Ecto neural progenitor cell (in vitro differentiated cells): ENCODE results near the gene ARHGAP33.
A peak's percentile ranks its signal among the peaks of the same experiment; 100 is the strongest.

Experiments
- DNase-seq: peaks from one replicate; pipeline ENCODE4 v3.0.0-alpha.2; 2018; ENCODE audit warnings: low spot score

ARHGAP33 gene

DNA sequence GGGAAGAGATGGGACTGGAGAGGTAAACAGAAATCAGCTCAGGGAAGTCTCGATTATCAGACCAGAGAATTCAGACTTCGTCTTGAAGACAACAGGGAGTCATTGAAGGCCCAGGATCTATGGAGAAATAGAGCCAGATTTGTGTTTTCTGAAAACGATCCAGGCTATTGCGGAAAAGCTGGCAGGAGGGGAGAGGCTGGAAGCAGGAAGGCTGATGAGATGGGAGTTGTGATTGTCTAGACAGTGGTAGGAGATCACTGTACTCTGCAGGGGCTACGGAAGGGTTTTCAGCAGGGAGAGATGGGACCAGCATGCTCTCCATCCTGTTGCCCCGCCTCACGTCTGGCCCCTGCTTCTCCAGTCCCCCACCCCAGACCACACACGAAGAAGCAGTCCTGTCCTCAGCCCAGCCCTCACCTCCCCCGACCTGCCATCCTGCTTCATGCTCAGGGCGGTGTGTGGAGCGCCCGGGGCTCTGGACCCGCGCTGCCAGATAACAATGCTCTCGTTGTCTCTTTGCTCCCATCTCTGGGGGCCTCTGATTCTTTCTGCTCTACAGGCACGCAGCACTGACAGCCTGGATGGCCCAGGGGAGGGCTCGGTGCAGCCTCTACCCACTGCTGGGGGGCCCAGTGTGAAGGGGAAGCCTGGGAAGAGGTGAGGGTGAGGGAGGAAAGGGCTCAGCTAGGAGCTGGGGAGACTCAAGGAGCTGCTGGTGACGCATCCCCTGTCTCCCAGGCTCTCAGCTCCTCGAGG, 1.9 kb downstream of the ARHGAP33 start:
- DNase-seq = peak; percentile 75

DNA sequence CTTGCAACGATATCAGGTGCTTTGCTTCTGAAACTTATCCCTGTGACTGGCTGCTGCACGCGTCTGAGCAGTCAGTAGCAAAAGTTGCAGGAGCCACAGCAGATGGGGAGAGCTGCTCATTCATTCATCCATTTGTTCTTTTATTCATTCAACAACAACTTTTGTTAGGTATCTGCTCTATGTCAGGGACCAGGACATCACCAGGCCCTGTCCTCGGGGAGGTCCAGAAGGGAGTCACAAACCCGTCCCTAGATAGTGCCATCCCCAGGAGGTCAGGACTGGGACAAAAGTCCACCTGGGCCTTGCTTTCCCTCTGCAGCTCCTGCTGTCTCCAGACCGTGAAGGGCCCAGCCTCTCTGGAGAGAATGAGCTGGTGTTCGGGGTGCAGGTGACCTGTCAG, 2.6 kb downstream of the ARHGAP33 start:
- no peak for DNase-seq

- no peak for DNase-seq
These were observed 3.7 kb downstream of the ARHGAP33 start for GRCh38 chr19:35779033-35779432.

- no peak for DNase-seq
These were observed 4.7 kb downstream of the ARHGAP33 start for GRCh38 chr19:35780058-35780457.

DNA sequence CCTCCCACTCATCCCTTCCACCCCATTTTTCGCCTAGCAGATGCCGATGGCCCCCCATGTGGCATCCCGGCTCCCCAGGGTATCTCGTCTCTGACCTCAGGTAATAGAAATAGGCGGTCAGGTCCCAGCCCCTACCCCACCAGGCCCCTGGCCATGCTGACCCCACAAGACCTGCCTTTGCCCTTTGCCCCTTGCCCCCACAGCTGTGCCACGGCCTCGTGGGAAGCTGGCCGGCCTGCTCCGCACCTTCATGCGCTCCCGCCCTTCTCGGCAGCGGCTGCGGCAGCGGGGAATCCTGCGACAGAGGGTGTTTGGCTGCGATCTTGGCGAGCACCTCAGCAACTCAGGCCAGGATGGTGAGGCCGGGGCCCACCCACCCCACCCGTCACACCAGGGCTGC, 5.4 kb downstream of the ARHGAP33 start:
- DNase-seq = no peak

GRCh38 chr19:35781650-35782049, 6.3 kb downstream of the ARHGAP33 start:
- DNase-seq = no peak

- no peak for DNase-seq
These were observed 7.2 kb downstream of the ARHGAP33 start for GRCh38 chr19:35782589-35782988.

DNA sequence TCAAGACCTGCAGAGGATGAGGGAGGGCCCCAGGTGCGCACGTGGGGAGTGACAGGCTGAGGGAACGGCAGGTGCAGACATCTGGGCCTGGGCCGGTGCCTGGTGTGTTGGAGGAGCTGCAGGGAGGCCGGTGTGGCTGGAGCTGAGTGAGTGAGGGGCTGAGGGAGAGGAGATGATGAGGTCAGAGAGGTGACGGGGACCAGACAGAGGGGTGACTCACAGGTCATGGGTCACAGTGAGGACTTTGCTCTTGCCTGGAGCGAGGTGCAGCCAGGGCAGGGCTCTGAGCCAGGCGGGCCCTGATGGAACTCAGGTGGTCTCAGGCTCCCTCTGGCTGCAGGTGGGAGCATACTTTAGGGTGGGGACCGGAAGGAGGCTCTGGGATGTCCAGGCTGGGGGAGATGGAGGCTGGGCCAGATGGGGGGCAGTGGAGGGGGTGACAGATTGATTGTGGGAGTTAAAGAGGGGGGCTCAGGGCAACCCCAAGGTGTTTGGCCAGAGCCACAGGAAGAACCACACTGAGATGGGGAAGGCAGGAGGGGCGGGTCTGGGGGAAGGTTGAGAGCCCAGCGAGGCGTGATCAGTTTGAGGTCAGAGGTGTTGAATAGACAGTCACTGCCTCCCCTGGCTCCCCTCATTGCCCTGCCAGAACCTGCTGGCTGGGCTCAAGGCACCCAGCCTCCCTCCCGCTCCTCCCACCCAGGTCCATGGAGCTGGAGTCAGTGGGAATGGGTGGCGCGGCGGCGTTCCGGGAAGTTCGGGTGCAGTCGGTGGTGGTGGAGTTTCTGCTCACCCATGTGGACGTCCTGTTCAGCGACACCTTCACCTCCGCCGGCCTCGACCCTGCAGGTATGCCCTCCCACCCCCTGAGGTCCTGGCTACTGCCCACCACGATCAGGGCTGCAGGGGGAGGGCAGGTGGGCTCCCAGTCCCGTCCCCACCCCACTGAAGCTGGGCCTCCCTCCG, 8.4 kb downstream of the ARHGAP33 start:
- DNase-seq = no peak

- DNase-seq = peak; percentile 82
These were observed 9.4 kb downstream of the ARHGAP33 start for GRCh38 chr19:35784503-35785338.

DNA sequence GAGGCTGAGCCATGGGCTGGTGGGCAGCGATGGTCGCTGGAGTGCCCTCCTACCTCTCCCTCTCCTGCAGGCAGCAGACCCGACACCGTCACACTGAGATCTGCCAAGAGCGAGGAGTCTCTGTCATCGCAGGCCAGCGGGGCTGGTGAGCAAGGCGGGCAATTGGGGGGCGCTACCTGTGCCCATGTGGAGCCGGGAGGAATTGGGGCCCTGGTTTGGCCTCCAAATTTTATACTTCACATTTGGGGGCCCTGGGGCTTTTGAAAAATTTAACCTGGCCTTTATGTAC, 9.9 kb downstream of the ARHGAP33 start:
- DNase-seq = no peak

DNA sequence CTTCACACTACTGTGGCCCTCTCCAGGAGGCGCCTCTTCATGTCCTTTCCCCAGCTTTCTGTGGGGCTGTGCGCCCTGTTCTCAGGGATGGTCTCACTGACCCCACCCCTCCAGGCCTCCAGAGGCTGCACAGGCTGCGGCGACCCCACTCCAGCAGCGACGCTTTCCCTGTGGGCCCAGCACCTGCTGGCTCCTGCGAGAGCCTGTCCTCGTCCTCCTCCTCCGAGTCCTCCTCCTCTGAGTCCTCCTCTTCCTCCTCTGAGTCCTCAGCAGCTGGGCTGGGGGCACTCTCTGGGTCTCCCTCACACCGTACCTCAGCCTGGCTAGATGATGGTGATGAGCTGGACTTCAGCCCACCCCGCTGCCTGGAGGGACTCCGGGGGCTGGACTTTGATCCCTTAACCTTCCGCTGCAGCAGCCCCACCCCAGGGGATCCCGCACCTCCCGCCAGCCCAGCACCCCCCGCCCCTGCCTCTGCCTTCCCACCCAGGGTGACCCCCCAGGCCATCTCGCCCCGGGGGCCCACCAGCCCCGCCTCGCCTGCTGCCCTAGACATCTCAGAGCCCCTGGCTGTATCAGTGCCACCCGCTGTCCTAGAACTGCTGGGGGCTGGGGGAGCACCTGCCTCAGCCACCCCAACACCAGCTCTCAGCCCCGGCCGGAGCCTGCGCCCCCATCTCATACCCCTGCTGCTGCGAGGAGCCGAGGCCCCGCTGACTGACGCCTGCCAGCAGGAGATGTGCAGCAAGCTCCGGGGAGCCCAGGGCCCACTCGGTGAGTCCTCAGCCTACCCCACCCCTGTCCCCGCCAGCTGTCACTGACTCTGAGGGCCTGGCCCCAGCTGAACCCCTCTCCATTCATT, 11.2 kb downstream of the ARHGAP33 start:
- no peak for DNase-seq

DNA sequence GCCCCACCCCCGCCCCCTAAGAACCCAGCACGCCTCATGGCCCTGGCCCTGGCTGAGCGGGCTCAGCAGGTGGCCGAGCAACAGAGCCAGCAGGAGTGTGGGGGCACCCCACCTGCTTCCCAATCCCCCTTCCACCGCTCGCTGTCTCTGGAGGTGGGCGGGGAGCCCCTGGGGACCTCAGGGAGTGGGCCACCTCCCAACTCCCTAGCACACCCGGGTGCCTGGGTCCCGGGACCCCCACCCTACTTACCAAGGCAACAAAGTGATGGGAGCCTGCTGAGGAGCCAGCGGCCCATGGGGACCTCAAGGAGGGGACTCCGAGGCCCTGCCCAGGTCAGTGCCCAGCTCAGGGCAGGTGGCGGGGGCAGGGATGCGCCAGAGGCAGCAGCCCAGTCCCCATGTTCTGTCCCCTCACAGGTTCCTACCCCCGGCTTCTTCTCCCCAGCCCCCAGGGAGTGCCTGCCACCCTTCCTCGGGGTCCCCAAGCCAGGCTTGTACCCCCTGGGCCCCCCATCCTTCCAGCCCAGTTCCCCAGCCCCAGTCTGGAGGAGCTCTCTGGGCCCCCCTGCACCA, 11.9 kb downstream of the ARHGAP33 start:
- no peak for DNase-seq

DNA sequence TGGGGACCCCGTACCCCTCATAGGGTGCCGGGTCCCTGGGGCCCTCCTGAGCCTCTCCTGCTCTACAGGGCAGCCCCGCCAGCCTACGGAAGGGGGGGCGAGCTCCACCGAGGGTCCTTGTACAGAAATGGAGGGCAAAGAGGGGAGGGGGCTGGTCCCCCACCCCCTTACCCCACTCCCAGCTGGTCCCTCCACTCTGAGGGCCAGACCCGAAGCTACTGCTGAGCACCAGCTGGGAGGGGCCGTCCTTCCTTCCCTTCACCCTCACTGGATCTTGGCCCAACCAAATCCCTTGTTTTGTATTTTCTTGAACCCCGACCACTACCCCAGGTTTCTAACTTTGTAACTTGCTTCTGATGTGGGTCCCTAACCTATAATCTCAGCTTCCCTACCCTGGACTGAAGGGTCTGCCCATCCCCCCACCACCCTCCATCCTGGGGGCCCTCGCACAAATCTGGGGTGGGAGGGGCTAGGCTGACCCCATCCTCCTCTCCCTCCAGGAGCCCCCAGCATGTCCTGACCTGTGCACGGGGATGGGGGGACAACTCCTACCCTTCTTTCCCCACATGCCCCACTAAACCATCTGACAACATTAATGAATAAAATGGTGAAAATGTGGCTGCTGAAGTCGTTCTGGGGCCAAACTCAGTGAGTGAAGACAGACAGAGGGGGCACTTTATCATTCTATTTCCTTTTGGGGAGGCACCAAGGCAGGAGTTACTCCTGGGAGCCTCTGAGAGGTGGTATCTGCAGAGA, 13.0 kb downstream of the ARHGAP33 start:
- no peak for DNase-seq

DNA sequence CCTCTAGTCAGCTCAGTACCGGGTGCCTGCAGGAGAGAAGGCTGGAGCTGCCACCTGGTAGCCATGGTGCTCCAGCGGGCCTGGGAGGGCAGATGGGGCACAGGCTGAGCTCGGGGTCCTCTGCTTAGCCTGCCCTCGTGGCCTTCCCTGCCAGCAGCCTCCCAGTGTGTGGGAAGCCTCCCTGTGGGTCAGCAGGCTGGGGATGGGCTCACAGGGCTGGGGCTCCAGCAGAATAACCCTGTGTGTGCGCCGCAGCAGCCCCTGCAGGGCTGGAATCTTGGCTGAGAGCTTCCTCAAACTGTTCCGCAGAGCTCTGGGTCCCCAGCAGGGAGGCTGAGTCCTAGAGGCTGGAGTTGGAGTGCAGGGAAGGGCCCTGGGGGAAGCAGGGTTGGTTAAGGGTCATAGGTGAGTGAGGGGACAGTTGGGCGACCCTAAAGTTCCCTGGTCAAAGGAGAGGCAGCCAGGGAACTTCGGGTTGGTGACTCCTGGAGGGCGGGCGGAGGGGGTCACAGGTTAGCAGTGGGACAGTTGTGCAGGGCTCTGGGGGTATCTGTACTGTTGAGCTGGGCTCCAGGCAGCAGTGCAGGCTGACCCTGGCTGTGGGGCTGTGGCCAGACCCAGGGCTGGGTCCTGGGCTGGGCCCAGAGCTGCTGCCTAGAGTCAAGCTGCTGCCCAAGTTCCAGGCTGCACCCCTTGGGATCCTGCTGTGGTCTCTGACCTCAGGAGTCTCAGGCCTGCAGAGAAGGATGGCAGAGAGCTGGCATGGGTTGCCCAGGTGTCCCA, 14.0 kb downstream of the ARHGAP33 start:
- DNase-seq = no peak

DNA sequence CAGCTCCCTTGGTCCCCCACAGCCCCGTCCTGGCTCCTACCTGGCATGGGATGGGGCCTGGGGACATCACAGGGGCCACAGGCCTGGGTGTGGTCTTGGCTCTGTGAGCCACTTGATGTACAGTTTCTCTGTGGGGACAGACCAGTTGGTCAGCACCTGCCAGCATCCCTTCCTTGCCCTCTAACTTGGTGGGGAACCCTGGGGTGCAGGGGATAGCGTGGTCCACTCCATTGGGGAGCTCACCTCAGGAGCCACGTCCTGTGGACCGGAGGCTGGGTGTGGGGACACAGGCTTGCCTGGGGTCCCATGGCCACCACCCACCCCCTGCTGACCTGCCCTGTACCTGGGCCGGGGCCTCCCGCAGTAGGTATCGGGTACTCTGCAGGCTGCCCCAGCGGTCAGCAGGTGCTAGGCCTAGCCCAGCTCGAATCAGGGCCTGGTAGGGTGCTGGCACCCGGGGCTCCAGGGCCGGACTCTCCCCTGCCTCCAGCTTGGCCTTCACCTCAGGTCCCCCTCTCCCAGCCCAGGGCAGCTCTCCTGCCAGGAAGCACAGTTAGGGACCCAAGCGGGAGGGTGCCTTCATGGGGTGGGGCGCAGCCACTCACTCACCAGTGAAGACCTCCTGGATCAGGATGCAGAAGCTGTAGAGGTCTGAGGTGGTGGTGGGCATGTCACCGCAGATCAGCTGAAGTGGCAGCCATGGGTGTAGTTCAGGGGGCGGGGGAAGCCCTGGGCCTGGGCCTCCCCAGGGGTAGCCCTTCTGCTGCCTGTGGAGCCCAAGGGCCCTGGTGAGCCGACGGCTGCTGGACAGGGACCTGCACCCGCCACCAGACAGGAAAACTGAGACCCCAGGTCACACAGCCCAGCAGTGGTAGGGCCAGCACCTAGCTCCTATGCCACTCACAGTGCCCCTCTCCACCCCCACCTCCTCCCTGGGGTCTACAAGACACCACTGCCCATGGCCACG, 14.9 kb downstream of the ARHGAP33 start:
- DNase-seq = no peak

- no peak for DNase-seq
These were observed 15.8 kb downstream of the ARHGAP33 start for GRCh38 chr19:35790981-35791813.

- no peak for DNase-seq
These were observed 16.5 kb downstream of the ARHGAP33 start for GRCh38 chr19:35791814-35792279.
